Prostate gland (tissue), 2 donors: ENCODE results near the gene GON4L.

Experiments used
- POLR2AphosphoS5 ChIP-seq: sonication (generic); formaldehyde crosslinking; IDR thresholded peaks from one replicate; pipeline ENCODE4 v1.6.1; 2017; ENCODE audit warnings: antibody characterized with exemption
- TF ChIP-seq, protein P1 (sequence below), 4 experiments: fragments of 200-600 bp in 2 of 4; fragments of 450-650 bp in 2 of 4; sonication (generic) in 2 of 4; IDR thresholded peaks; 1 replicate in 3 of 4; 2 replicates in 1 of 4; pipeline ENCODE4 v1.5.1; 2016 to 2019; ENCODE audit warnings: antibody characterized with exemption in 4 of 4, mild to moderate bottlenecking in 2 of 4, moderate library complexity in 2 of 4

- TF ChIP-seq, protein P1, sequence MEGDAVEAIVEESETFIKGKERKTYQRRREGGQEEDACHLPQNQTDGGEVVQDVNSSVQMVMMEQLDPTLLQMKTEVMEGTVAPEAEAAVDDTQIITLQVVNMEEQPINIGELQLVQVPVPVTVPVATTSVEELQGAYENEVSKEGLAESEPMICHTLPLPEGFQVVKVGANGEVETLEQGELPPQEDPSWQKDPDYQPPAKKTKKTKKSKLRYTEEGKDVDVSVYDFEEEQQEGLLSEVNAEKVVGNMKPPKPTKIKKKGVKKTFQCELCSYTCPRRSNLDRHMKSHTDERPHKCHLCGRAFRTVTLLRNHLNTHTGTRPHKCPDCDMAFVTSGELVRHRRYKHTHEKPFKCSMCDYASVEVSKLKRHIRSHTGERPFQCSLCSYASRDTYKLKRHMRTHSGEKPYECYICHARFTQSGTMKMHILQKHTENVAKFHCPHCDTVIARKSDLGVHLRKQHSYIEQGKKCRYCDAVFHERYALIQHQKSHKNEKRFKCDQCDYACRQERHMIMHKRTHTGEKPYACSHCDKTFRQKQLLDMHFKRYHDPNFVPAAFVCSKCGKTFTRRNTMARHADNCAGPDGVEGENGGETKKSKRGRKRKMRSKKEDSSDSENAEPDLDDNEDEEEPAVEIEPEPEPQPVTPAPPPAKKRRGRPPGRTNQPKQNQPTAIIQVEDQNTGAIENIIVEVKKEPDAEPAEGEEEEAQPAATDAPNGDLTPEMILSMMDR (IDR thresholded peaks at IDR 0.05), result no peak
- TF ChIP-seq POLR2AphosphoS5, result no peak
Measured at GRCh38 chr1:155880251-155880650, 23.2 kb upstream of the GON4L start.
